HEK293 (cell line): ENCODE measurements around the gene KXD1.
A peak's percentile ranks its signal among the peaks of the same experiment; 100 is the strongest.

Experiments
- CTCF ChIA-PET: fragments of 350-600 bp; formaldehyde crosslinking; extraction: SDS; loops from one replicate; lab custom pipeline; 2021; ENCODE audit warnings: antibody characterized with exemption; lab: Yijun Ruan, JAX
- POLR2A ChIA-PET: fragments of 300-600 bp; formaldehyde crosslinking; extraction: SDS; loops from one replicate; lab custom pipeline; 2020; ENCODE audit warnings: antibody characterized with exemption, inconsistent platforms; lab: Yijun Ruan, JAX
- H3K27ac ChIP-seq: fragments of 200-500 bp; sonication (Bioruptor generic); 2 replicates; pipeline ENCODE4 v1.5.1; 2014; ENCODE audit warnings: low read depth, low read length, control low read depth, inconsistent platforms; ENCODE audit errors: extremely low read depth
- H3K36me3 ChIP-seq, 2 experiments: fragments of 200-500 bp in 1 of 2; sonication (Bioruptor generic) in 1 of 2; 1 replicate in 1 of 2; 2 replicates in 1 of 2; pipeline ENCODE4 v1.5.1; 2014 to 2017; ENCODE audit warnings: inconsistent platforms in 2 of 2, low read length in 2 of 2; ENCODE audit not compliant: control insufficient read depth in 2 of 2, insufficient read depth in 1 of 2
- H3K4me1 ChIP-seq: fragments of 200-500 bp; sonication (Bioruptor generic); 2 replicates; pipeline ENCODE4 v1.5.1; 2014; ENCODE audit warnings: mild to moderate bottlenecking, low read length, inconsistent platforms; ENCODE audit not compliant: control insufficient read depth, insufficient read depth
- H3K4me3 ChIP-seq: 2 replicates; pipeline ENCODE4 v1.5.1; 2011; ENCODE audit warnings: low read depth, mild to moderate bottlenecking, control low read depth, low read length, moderate library complexity
- H3K9me3 ChIP-seq: fragments of 200-500 bp; sonication (Bioruptor generic); 2 replicates; pipeline ENCODE4 v1.5.1; 2014; ENCODE audit warnings: low read depth, low read length, inconsistent platforms; ENCODE audit not compliant: control insufficient read depth, insufficient read depth
- BCL11B ChIP-seq: fragments of 450-650 bp; formaldehyde crosslinking; IDR thresholded peaks from 2 replicates; pipeline ENCODE4 v1.5.1; 2016; ENCODE audit warnings: low read depth, missing biosample characterization, missing genetic modification characterization
- GLIS1 ChIP-seq: fragments of 450-650 bp; formaldehyde crosslinking; IDR thresholded peaks from 2 replicates; pipeline ENCODE4 v1.5.1; 2016; ENCODE audit warnings: missing biosample characterization, missing genetic modification characterization
- HOXA7 ChIP-seq: sonication (generic); formaldehyde crosslinking; IDR thresholded peaks from 2 replicates; pipeline ENCODE4 v1.8.1; 2022; ENCODE audit warnings: missing genetic modification reagents, borderline replicate concordance
- KLF10 ChIP-seq: fragments of 450-650 bp; IDR thresholded peaks from 2 replicates; pipeline ENCODE4 v1.5.1; 2018; ENCODE audit warnings: missing biosample characterization, mild to moderate bottlenecking, missing genetic modification characterization
- KLF8 ChIP-seq: fragments of 450-650 bp; formaldehyde crosslinking; IDR thresholded peaks from 2 replicates; pipeline ENCODE4 v1.5.1; 2016; ENCODE audit warnings: missing biosample characterization, missing genetic modification characterization
- SCRT2 ChIP-seq: fragments of 450-650 bp; formaldehyde crosslinking; IDR thresholded peaks from 2 replicates; pipeline ENCODE4 v1.5.1; 2016; ENCODE audit warnings: missing biosample characterization, missing genetic modification characterization
- SP3 ChIP-seq: fragments of 450-650 bp; formaldehyde crosslinking; IDR thresholded peaks from 2 replicates; pipeline ENCODE4 v1.5.1; 2016; ENCODE audit warnings: missing biosample characterization, missing genetic modification characterization
- ZIC2 ChIP-seq: fragments of 450-650 bp; formaldehyde crosslinking; IDR thresholded peaks from 2 replicates; pipeline ENCODE4 v1.5.1; 2016; ENCODE audit warnings: missing biosample characterization, missing genetic modification characterization
- ZNF157 ChIP-seq: fragments of 450-650 bp; formaldehyde crosslinking; IDR thresholded peaks from 2 replicates; pipeline ENCODE4 v1.5.1; 2016; ENCODE audit warnings: missing biosample characterization, missing genetic modification characterization
- ZNF23 ChIP-seq: fragments of 450-650 bp; formaldehyde crosslinking; IDR thresholded peaks from 2 replicates; pipeline ENCODE4 v1.5.1; 2016; ENCODE audit warnings: missing biosample characterization, missing genetic modification characterization, borderline replicate concordance
- ZNF239 ChIP-seq: fragments of 450-650 bp; formaldehyde crosslinking; IDR thresholded peaks from 2 replicates; pipeline ENCODE4 v1.5.1; 2016; ENCODE audit warnings: missing biosample characterization, missing genetic modification characterization
- ZNF266 ChIP-seq: fragments of 450-650 bp; formaldehyde crosslinking; IDR thresholded peaks from 2 replicates; pipeline ENCODE4 v1.5.1; 2016; ENCODE audit warnings: missing biosample characterization, missing genetic modification characterization, low read depth
- ZNF37A ChIP-seq: fragments of 450-650 bp; IDR thresholded peaks from 2 replicates; pipeline ENCODE4 v1.5.1; 2018; ENCODE audit warnings: missing biosample characterization, missing genetic modification characterization
- ZNF394 ChIP-seq: fragments of 450-650 bp; formaldehyde crosslinking; IDR thresholded peaks from 2 replicates; pipeline ENCODE4 v1.5.1; 2016; ENCODE audit warnings: missing biosample characterization, missing genetic modification characterization, mild to moderate bottlenecking, moderate library complexity, borderline replicate concordance
- ZNF416 ChIP-seq: fragments of 450-650 bp; formaldehyde crosslinking; IDR thresholded peaks from 2 replicates; pipeline ENCODE4 v1.5.1; 2016; ENCODE audit warnings: missing biosample characterization, missing genetic modification characterization
- ZNF423 ChIP-seq: fragments of 450-650 bp; formaldehyde crosslinking; IDR thresholded peaks from 2 replicates; pipeline ENCODE4 v1.5.1; 2016; ENCODE audit warnings: missing biosample characterization, missing genetic modification characterization
- ZNF48 ChIP-seq: fragments of 450-650 bp; formaldehyde crosslinking; IDR thresholded peaks from 2 replicates; pipeline ENCODE4 v1.5.1; 2016; ENCODE audit warnings: missing biosample characterization, missing genetic modification characterization
- ZNF521 ChIP-seq: fragments of 450-650 bp; formaldehyde crosslinking; IDR thresholded peaks from 2 replicates; pipeline ENCODE4 v1.5.1; 2017; ENCODE audit warnings: missing biosample characterization, mild to moderate bottlenecking, missing genetic modification characterization
- ZNF585B ChIP-seq: fragments of 450-650 bp; formaldehyde crosslinking; IDR thresholded peaks from 2 replicates; pipeline ENCODE4 v1.5.1; 2016; ENCODE audit warnings: missing biosample characterization, missing genetic modification characterization
- ZNF623 ChIP-seq: fragments of 450-650 bp; formaldehyde crosslinking; IDR thresholded peaks from 2 replicates; pipeline ENCODE4 v1.5.1; 2016; ENCODE audit warnings: missing biosample characterization, missing genetic modification characterization
- ZNF629 ChIP-seq: fragments of 450-650 bp; formaldehyde crosslinking; IDR thresholded peaks from 2 replicates; pipeline ENCODE4 v1.5.1; 2017; ENCODE audit warnings: missing biosample characterization, missing genetic modification characterization
- ZNF701 ChIP-seq: fragments of 450-650 bp; formaldehyde crosslinking; IDR thresholded peaks from 2 replicates; pipeline ENCODE4 v1.5.1; 2016; ENCODE audit warnings: missing biosample characterization, missing genetic modification characterization
- ZNF747 ChIP-seq: fragments of 450-650 bp; formaldehyde crosslinking; IDR thresholded peaks from 2 replicates; pipeline ENCODE4 v1.5.1; 2016; ENCODE audit warnings: missing biosample characterization, missing genetic modification characterization
- ZNF837 ChIP-seq: fragments of 450-650 bp; formaldehyde crosslinking; IDR thresholded peaks from 2 replicates; pipeline ENCODE4 v1.5.1; 2016; ENCODE audit warnings: missing biosample characterization, missing genetic modification characterization
- TF ChIP-seq, protein P1 (sequence below): fragments of 450-650 bp; formaldehyde crosslinking; IDR thresholded peaks from 2 replicates; pipeline ENCODE4 v1.5.1; 2016; ENCODE audit warnings: missing biosample characterization, missing genetic modification characterization
- TF ChIP-seq, protein P2 (sequence below): sonication (generic); formaldehyde crosslinking; IDR thresholded peaks from 2 replicates; pipeline ENCODE4 v1.8.1; 2022; ENCODE audit warnings: mild to moderate bottlenecking, moderate library complexity, missing genetic modification reagents
- TF ChIP-seq, protein P3 (sequence below): fragments of 450-650 bp; formaldehyde crosslinking; IDR thresholded peaks from 2 replicates; pipeline ENCODE4 v1.5.1; 2016; ENCODE audit warnings: missing biosample characterization, missing genetic modification characterization
- TF ChIP-seq, protein P4 (sequence below): fragments of 450-650 bp; formaldehyde crosslinking; IDR thresholded peaks from 2 replicates; pipeline ENCODE4 v1.5.1; 2016; ENCODE audit warnings: missing biosample characterization, missing genetic modification characterization

The KXD1 gene

DNA sequence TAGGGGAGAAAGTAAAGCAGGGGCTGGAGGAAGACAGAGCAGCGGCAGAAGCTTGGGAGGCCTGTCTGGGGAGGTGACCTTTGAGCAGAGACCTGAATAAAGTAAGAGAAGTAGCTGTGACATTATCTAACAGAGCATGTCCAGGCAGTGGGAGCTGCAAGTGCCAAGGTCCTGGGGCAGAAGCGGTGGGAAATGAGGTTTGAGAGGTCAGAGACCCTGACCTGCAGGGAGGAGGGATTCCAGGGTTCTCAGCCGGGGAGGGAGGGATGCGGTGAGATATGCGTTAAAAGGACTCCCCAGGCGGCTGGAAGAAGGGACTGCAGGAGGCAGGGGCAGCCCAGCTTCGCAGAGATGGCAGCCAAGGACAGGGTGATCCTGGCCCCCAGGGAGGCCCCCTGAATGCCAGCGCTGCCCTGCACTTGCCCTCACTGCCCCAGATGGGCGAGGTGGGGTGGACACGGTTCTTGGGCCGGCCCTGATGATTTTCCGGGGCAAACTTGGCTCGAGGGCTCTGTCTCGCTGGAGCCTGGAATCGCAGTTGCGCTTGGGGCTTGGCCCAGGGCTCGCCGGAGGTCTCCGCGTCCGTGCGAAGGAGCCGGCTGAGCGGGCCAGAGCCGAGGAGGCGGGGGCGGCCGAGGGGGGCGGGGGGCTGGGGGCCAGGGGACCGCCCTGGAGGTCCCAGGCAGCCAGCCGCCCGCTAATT lies 45.7 kb downstream of the KXD1 start:
- Histone ChIP-seq H3K4me3 (no peak overlapping the region), H3K4me1 (no peaks in the 10 kb centered on the region; the same call in 1 of the 2 replicates), H3K36me3 (no peaks in the 10 kb centered on the region), H3K27ac (no peak overlapping the region), H3K9me3 (no peaks in the 10 kb centered on the region)
- ChIA-PET CTCF (no interaction called here), POLR2A (no interaction called here)
- TF ChIP-seq ZNF521 (no peak), ZNF266 (tag by site-specific recombination) (no peak), ZIC2 (tag by site-specific recombination) (peak; percentile 32; the same call in 1 of the 2 replicates), ZNF701 (no peak), ZNF23 (tag by site-specific recombination) (no peak), ZNF629 (tag by site-specific recombination) (no peak), ZNF157 (tag by site-specific recombination) (no peak), GLIS1 (peak; percentile 41), SP3 (no peak), ZNF394 (peak; percentile 32; the same call in 1 of the 2 replicates), ZNF623 (tag by site-specific recombination) (peak; percentile 98)
- TF ChIP-seq, protein P1, sequence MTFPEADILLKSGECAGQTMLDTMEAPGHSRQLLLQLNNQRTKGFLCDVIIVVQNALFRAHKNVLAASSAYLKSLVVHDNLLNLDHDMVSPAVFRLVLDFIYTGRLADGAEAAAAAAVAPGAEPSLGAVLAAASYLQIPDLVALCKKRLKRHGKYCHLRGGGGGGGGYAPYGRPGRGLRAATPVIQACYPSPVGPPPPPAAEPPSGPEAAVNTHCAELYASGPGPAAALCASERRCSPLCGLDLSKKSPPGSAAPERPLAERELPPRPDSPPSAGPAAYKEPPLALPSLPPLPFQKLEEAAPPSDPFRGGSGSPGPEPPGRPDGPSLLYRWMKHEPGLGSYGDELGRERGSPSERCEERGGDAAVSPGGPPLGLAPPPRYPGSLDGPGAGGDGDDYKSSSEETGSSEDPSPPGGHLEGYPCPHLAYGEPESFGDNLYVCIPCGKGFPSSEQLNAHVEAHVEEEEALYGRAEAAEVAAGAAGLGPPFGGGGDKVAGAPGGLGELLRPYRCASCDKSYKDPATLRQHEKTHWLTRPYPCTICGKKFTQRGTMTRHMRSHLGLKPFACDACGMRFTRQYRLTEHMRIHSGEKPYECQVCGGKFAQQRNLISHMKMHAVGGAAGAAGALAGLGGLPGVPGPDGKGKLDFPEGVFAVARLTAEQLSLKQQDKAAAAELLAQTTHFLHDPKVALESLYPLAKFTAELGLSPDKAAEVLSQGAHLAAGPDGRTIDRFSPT (tag by site-specific recombination), result peak; percentile 16; the same call in 1 of the 2 replicates
- TF ChIP-seq, protein P2, sequence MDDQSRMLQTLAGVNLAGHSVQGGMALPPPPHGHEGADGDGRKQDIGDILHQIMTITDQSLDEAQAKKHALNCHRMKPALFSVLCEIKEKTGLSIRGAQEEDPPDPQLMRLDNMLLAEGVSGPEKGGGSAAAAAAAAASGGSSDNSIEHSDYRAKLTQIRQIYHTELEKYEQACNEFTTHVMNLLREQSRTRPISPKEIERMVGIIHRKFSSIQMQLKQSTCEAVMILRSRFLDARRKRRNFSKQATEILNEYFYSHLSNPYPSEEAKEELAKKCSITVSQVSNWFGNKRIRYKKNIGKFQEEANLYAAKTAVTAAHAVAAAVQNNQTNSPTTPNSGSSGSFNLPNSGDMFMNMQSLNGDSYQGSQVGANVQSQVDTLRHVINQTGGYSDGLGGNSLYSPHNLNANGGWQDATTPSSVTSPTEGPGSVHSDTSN (CRISPR knock-in tag), result no peak

DNA sequence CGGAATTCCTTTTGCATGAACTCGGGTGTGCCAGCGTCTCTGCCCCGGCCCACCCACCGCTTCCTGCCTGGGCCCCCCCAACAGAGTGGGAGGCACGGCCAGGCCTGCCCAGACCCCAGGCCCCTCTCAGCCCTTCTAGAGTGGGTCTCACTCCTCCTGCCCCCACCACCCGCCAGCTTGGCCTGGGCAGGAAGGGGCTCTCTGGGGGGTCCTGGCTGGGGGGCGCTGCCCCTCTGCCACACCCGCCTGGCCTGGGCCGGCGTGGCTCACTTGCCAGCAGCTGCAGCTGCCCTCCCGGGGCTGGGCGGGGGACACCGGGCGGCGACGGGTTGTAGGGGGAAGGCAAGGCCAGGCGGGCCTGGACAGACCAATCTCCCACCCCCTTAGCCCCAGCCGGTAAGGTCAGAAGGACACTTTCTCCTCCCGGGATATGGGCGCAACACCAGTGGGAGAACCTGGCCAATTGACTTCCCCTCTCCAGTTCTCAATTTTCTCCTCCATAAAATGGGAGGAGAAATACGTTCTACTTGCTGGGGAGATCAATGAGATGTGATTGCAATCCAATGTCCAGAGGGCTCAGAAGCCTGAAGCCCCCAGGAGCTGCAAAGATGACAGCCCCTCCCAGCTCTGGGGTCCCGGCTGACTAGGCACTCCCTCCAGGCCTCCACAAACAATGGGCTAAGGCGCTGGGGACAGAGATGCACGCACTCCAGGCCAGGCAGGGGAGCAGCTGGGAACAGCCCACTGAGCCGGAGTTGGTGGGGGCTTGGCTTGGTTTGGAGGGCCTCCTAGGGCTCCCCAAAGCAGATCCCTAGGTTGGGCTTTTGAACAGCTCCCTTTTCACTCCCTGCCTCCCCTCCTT lies 46.5 kb downstream of the KXD1 start:
- Histone ChIP-seq H3K4me3 (no peak overlapping the region), H3K27ac (no peak overlapping the region), H3K9me3 (no peaks in the 10 kb centered on the region), H3K36me3 (no peaks in the 10 kb centered on the region), H3K4me1 (no peaks in the 10 kb centered on the region; the same call in 1 of the 2 replicates)
- CTCF ChIA-PET, result interaction anchor here (1.1 kb wide), 1 partner anchor 73 kb away, joined by 6 read pairs; no protein-coding TSS in a partner anchor
- POLR2A ChIA-PET, result interaction anchor here (1.1 kb wide), 1 partner anchor 15 kb away, joined by 8 read pairs; no protein-coding TSS in a partner anchor
- TF ChIP-seq ZNF585B (tag by site-specific recombination), result no peak
- no peak for TF ChIP-seq ZNF747 (tag by site-specific recombination)
- no peak for TF ChIP-seq HOXA7
- no peak for TF ChIP-seq ZNF37A
- TF ChIP-seq KLF8 (tag by site-specific recombination), result peak; percentile 28; the same call in 1 of the 2 replicates
- TF ChIP-seq, protein P3, sequence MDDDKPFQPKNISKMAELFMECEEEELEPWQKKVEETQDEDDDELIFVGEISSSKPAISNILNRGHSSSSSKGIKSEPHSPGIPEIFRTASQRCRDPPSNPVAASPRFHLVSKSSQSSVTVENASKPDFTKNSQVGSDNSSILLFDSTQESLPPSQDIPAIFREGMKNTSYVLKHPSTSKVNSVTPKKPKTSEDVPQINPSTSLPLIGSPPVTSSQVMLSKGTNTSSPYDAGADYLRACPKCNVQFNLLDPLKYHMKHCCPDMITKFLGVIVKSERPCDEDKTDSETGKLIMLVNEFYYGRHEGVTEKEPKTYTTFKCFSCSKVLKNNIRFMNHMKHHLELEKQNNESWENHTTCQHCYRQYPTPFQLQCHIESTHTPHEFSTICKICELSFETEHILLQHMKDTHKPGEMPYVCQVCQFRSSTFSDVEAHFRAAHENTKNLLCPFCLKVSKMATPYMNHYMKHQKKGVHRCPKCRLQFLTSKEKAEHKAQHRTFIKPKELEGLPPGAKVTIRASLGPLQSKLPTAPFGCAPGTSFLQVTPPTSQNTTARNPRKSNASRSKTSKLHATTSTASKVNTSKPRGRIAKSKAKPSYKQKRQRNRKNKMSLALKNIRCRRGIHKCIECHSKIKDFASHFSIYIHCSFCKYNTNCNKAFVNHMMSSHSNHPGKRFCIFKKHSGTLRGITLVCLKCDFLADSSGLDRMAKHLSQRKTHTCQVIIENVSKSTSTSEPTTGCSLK, result no peak
- TF ChIP-seq, protein P4, sequence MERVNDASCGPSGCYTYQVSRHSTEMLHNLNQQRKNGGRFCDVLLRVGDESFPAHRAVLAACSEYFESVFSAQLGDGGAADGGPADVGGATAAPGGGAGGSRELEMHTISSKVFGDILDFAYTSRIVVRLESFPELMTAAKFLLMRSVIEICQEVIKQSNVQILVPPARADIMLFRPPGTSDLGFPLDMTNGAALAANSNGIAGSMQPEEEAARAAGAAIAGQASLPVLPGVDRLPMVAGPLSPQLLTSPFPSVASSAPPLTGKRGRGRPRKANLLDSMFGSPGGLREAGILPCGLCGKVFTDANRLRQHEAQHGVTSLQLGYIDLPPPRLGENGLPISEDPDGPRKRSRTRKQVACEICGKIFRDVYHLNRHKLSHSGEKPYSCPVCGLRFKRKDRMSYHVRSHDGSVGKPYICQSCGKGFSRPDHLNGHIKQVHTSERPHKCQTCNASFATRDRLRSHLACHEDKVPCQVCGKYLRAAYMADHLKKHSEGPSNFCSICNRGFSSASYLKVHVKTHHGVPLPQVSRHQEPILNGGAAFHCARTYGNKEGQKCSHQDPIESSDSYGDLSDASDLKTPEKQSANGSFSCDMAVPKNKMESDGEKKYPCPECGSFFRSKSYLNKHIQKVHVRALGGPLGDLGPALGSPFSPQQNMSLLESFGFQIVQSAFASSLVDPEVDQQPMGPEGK (tag by site-specific recombination), result 0 out of 2 replicates have a peak, but pooled peaks have one; percentile 12
- TF ChIP-seq SCRT2 (tag by site-specific recombination), result no peak
- TF ChIP-seq ZNF423 (tag by site-specific recombination), result no peak
- TF ChIP-seq ZNF48 (tag by site-specific recombination), result no peak
- TF ChIP-seq BCL11B (tag by site-specific recombination), result no peak
- TF ChIP-seq ZNF837 (tag by site-specific recombination), result no peak
- TF ChIP-seq ZNF239 (tag by site-specific recombination), result no peak
- no peak for TF ChIP-seq ZNF416 (tag by site-specific recombination)
- TF ChIP-seq KLF10 (tag by site-specific recombination), result no peak
